Heart left ventricle (tissue), 16 donors: ENCODE measurements around the gene CSNK1G1. TPM values are rescaled to one million over a fixed set of nuclear protein-coding genes. Genes with fewer than 3 reads are reported as not detected.

Source experiments
- ATAC-seq, 4 donors: fragments of 200-7000 bp; cut with Tn5 transposase; one replicate each; pipeline ENCODE4 v1.9.1; 2020 to 2022; ENCODE audit warnings: moderate library complexity in 4 of 4, mild to moderate bottlenecking in 3 of 4, moderate number of reproducible peaks in 1 of 4
- DNase-seq, 5 donors: peaks; one replicate each; pipeline ENCODE4 v3.0.0-alpha.2; 2020
- H3K27ac ChIP-seq, 12 donors: fragments of 200-600 bp; sonication (generic) in 4 of 12; one replicate each; pipeline versions ENCODE4 v1.5.0 to v1.8.0; 2016 to 2022; ENCODE audit warnings: mild to moderate bottlenecking in 2 of 12
- H3K27me3 ChIP-seq, 9 donors: fragments of 200-600 bp; sonication (generic) in 2 of 9; one replicate each; pipeline versions ENCODE4 v1.5.1 to v1.8.0; 2016 to 2022; ENCODE audit warnings: mild to moderate bottlenecking in 3 of 9
- H3K36me3 ChIP-seq, 9 donors: fragments of 200-600 bp; sonication (generic) in 2 of 9; one replicate each; pipeline versions ENCODE4 v1.5.0 to v1.8.0; 2018 to 2022; ENCODE audit warnings: mild to moderate bottlenecking in 2 of 9
- H3K4me1 ChIP-seq, 12 donors: fragments of 200-600 bp; sonication (generic) in 4 of 12; one replicate each; pipeline versions ENCODE4 v1.5.0 to v1.8.0; 2016 to 2022; ENCODE audit warnings: mild to moderate bottlenecking in 3 of 12
- H3K4me3 ChIP-seq, 12 donors: fragments of 200-600 bp; sonication (generic) in 4 of 12; one replicate each; pipeline versions ENCODE4 v1.5.0 to v1.8.0; 2017 to 2022; ENCODE audit warnings: mild to moderate bottlenecking in 9 of 12, moderate library complexity in 4 of 12
- H3K9me3 ChIP-seq, 12 donors: fragments of 200-600 bp; sonication (generic) in 4 of 12; one replicate each; pipeline versions ENCODE4 v1.5.0 to v1.8.0; 2016 to 2022; ENCODE audit warnings: mild to moderate bottlenecking in 1 of 12
- CTCF ChIP-seq, 12 donors: fragments of 200-600 bp; sonication (generic) in 4 of 12; IDR thresholded peaks; one replicate each; pipeline versions ENCODE4 v1.5.0 to v1.8.0; 2018 to 2022; ENCODE audit warnings: antibody characterized with exemption in 12 of 12, mild to moderate bottlenecking in 5 of 12
- POLR2A ChIP-seq, 2 donors: fragments of 450-650 bp; IDR thresholded peaks; one replicate each; pipeline ENCODE4 v1.6.1; 2017; ENCODE audit warnings: antibody characterized with exemption in 2 of 2, mild to moderate bottlenecking in 2 of 2, moderate library complexity in 2 of 2
- WGBS, 4 donors: extraction: QIAGEN DNeasy Blood & Tissue Kit in 2 of 4; methylation state at CpG; one replicate each; pipeline versions ENCODE4 v1.1.5 to v1.1.7; 2013 to 2018; 5-methylcytosine and 5-hydroxymethylcytosine counted together
- intact Hi-C, 10 donors: fragments of 100-400 bp; cut with DNase I; formaldehyde crosslinking; loops; one replicate each; pipeline versions ENCODE4 v1.11.1 to v1.14.2; 2022
- polyA plus RNA-seq, 2 donors: library from polyadenylated mRNA; stranded (reverse); fragments of 200-250 nt; gene quantifications; one replicate each; pipeline ENCODE4 v1.2.3, GENCODE V29; 2013
- total RNA-seq, 9 donors: library from RNA; depleted of rRNA in 2 of 9; stranded (reverse); fragments of >200 nt in 2 of 9; fragmentation: NEBNext Ultra II Directional in 3 of 9; extraction: Animal tissue kit (Norgen Biotek cat#: 25700) in 3 of 9; gene quantifications; one replicate each; pipeline versions ENCODE4 v1.1.0 to v1.2.4, GENCODE V29; 2016 to 2023
- donor health status: ischemic (EF 13 %, LVEDD 7.1; RV severe dilation, severe dysfunction).
- donor health status: healthy with polysubstance abuse.
- donor health status: DM: no; HTN: yes; CAD: no.
- donor health status: DM: no; HTN: no; CAD: no.
- donor health status: ischemic (EF 25% LVEDD 6.9; RV normal size, moderate dysfunction).
- donor health status: ischemic (EF 25% LVEDD 5.7; RV mildly dilated, moderate dysfunction).
- donor health status: healthy.
- donor health status: DM: yes; HTN: yes; CAD: no.
- donor health status: ischemic (EF 35%, LVEDD 5.7; RV mildly dilated, moderate dysfunction).
- donor health status: nonischemic (EF 11% LVEDD 7.7; RV severe dilation, severe dysfunction).
- donor health status: DM: yes; HTN: yes; CAD: no.
- donor health status: PGD.
- donor health status: ischemic (EF 29% LVEDD 5.4; RV normal size, mild dysfunction).
- donor health status: nonischemic (EF 23%, LVEDD 6.1; RV moderate dilation, normal function).

Gene CSNK1G1
- total and polyA plus RNA-seq, 11 donors, result 1.4 to 15.0 (median 7.4) TPM

GRCh38 chr15:64264502-64264901, 91.5 kb downstream of the CSNK1G1 start:
- ATAC-seq (no peak), DNase-seq (no peak)
- Histone ChIP-seq H3K36me3 (no peaks in the 10 kb centered on the region), H3K4me1 (peaks cover 0 to 7% (median 0%) of the 10 kb centered on the region in 12 donors), H3K27me3 (no peaks in the 10 kb centered on the region), H3K4me3 (no peak overlapping the region), H3K27ac (no peak overlapping the region), H3K9me3 (peaks cover 0 to 11% (median 0%) of the 10 kb centered on the region in 12 donors)
- TF ChIP-seq POLR2A (IDR thresholded peaks at IDR 0.05), result no peak
- no peak for TF ChIP-seq CTCF (IDR thresholded peaks at IDR 0.05)
- WGBS, 4 donors, result 88 to 96% (median 90%) methylated on average over 4 of the region's 4 CpGs
- intact Hi-C loops, result no loop called here

GRCh38 chr15:64263567-64263966, 92.4 kb downstream of the CSNK1G1 start:
- no peaks in the 10 kb centered on the region for H3K27me3 ChIP-seq
- no peak overlapping the region for H3K27ac ChIP-seq
- TF ChIP-seq CTCF (IDR thresholded peaks at IDR 0.05), result no peak
- no peak for TF ChIP-seq POLR2A (IDR thresholded peaks at IDR 0.05)
- intact Hi-C loops, result no loop called here
- H3K36me3 ChIP-seq, result no peaks in the 10 kb centered on the region
- H3K9me3 ChIP-seq, result peaks cover 0 to 11% (median 0%) of the 10 kb centered on the region in 12 donors
- WGBS, 4 donors, result 67 to 96% (median 95%) methylated on average over 2 of the region's 2 CpGs
- ATAC-seq (no peak), DNase-seq (no peak)
- H3K4me1 ChIP-seq, result peaks cover 0 to 7% (median 0%) of the 10 kb centered on the region in 12 donors
- H3K4me3 ChIP-seq, result no peak overlapping the region

- WGBS, 4 donors, result 82 to 92% (median 87%) methylated on average over 3 of the region's 3 CpGs
- Histone ChIP-seq H3K27ac (no peak overlapping the region), H3K27me3 (no peaks in the 10 kb centered on the region), H3K4me1 (peaks cover 0 to 9% (median 0%) of the 10 kb centered on the region in 12 donors), H3K36me3 (no peaks in the 10 kb centered on the region), H3K9me3 (peaks cover 0 to 4% (median 0%) of the 10 kb centered on the region in 12 donors), H3K4me3 (no peak overlapping the region)
- ATAC-seq (no peak), DNase-seq (no peak)
- TF ChIP-seq CTCF (IDR thresholded peaks at IDR 0.05) (no peak), POLR2A (IDR thresholded peaks at IDR 0.05) (no peak)
- intact Hi-C loops, result no loop called here
These were observed 99.9 kb downstream of the CSNK1G1 start for GRCh38 chr15:64256051-64256450.

- TF ChIP-seq POLR2A (IDR thresholded peaks at IDR 0.05), result no peak
- no peak for TF ChIP-seq CTCF (IDR thresholded peaks at IDR 0.05)
- ATAC-seq, result no peak
- DNase-seq, result no peak
- Histone ChIP-seq H3K27ac (no peak overlapping the region), H3K36me3 (peaks cover 0 to 8% (median 0%) of the 10 kb centered on the region in 9 donors), H3K9me3 (peaks cover 0 to 3% (median 0%) of the 10 kb centered on the region in 12 donors), H3K4me3 (no peak overlapping the region), H3K4me1 (peaks cover 0 to 29% (median 10%) of the 10 kb centered on the region in 12 donors), H3K27me3 (no peaks in the 10 kb centered on the region)
- intact Hi-C loops, result no loop called here
These were observed 104.3 kb downstream of the CSNK1G1 start for GRCh38 chr15:64251658-64252057.
